HG02642 (cell line): ENCODE measurements around the gene ANKRD13A.
A peak's percentile ranks its signal among the peaks of the same experiment; 100 is the strongest.
"Not testable (repeated sequence)": the region's sequence is repeated elsewhere in the genome, so short reads cannot be mapped to it uniquely, and the experiment has no call there.

Experiments
- ATAC-seq: cut with Tn5 transposase; IDR thresholded peaks from one replicate; pipeline ENCODE4 v1.9.1; 2021; ENCODE audit warnings: mild to moderate bottlenecking; ENCODE audit not compliant: unreplicated experiment, poor library complexity

ANKRD13A gene

DNA sequence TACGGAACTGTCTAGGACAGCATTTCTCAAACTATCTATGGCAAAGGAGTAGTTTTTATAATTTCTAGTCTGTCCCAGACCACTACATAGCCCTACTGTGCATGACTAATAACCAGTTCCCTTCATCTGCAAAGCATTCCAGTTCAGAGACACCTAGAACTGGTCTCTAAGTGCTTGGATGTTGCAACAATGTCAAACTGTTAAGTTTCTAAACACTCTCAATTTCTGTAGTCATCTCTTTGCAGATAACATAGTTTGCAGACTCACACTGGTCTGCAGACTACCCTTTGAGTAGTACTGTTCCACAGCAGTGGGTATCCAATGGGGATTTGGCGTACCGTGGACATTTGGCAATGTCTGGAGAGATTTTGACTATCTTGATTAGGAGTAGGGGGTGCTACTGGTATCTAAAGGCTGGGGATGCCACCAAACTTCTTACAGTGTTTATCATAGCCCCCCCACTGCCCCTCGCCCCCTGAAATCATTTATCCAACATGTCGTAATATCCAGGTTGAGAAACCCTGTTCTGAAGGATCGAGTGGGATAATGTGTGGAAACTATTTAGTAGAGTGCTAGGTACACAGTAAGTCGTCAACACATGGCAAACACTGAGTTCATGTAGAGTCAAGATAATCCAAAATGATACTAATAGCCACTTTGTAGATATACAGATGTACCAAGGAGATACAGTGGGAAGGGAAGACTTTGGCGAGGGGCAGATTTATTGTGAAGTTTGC, 47.4 kb downstream of the ANKRD13A start:
- no peak for ATAC-seq

DNA sequence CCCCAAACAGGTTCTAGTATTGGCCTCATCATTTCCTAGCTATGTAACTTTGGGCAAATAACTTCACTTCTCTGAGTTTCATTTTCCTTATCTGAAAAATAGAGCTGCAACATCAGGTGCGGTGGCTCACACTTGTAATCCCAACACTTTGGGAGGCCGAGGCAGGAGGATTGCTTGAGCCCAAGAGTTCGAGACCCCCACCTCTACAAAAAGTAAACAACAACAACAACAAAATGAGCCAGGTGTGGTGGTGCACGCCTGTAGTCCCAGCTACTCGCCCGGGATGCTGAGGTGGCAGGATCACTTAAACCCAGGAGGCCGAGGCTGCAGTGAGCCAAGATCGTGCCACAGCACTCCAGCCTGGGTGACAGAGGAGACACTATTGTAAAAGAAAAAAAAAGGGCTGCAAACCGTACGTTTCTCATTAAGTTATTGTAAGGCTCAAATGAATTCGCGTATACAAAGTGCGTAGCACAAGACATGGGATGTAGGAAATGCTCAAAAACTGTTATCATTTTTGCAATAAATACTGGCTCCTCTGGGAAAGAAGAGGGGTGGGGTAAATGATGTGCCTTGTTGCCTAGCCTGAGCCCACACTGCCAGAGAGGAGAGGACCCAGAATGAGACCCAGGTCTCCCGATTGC, 48.2 kb downstream of the ANKRD13A start:
- no peak for ATAC-seq

DNA sequence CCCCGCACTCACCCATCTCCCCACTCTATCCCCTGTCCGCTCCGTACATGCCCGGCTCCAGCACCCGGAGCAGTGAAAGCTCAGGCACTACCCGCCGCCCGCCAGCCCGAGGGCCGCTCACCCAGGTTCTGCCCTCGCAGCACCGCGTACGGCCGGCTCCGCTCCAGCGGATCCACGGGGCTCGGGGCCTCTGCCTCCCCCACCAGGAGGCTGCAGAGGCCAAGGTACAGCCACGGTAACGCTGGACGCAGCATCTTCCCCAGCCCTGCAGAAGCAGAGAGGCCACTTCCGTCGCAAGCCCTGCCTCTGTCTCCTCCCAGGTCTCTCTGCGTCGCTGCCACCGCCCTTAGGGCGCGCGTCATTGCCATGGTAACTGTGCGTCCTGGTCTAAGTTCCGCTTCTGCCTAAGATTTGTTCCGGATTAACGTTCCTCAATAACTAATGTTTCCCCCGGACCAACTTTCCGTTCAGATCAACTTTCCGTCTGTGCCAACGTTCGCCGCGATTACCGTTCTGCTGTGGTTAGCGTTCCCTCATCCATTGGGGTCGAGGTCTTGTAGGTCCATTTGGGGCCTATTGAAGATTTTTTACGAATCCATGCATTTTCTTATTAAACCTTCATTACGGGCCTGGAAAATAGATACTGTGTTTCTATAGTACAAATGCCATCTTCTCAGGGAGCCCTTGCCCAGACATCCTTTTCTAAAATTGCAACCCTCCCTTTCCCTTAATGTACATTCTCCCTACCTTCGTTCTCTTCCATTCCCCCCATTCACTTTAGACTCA, 49.2 kb downstream of the ANKRD13A start, which contains the start of gene C12orf76:
C12orf76 (minus strand) TSS at position 281 of the 786 bp plus-strand sequence; CDS start at position 254, 27 bp downstream.
- ATAC-seq = peak; percentile 98

- not testable (repeated sequence) for ATAC-seq
Observed at GRCh38 chr12:110049034-110049433, 49.8 kb downstream of the ANKRD13A start.

- ATAC-seq = not testable (repeated sequence)
Observed at GRCh38 chr12:110049666-110050065, 50.4 kb downstream of the ANKRD13A start.

DNA sequence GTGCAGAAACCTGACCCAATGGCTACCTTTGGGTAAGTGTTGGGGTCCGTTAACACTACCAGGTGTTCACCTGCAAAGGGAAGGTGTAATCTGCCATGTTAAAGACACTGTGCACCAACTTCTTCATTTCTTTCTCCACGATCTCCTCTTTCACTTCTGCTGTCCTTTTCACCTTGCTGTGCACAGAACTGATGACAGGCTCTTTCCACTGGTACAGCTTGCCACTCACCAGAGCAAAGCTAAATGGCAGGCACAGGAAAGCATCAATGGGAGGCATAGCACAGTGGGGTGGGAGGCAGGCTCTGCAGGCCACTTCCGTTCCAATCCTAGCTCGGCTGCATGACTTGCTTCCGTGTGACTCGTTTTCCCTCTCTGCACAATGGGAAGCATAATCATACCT, 51.7 kb downstream of the ANKRD13A start:
- no peak for ATAC-seq

GRCh38 chr12:110055375-110056352, 56.4 kb downstream of the ANKRD13A start:
- ATAC-seq = not testable (repeated sequence)

DNA sequence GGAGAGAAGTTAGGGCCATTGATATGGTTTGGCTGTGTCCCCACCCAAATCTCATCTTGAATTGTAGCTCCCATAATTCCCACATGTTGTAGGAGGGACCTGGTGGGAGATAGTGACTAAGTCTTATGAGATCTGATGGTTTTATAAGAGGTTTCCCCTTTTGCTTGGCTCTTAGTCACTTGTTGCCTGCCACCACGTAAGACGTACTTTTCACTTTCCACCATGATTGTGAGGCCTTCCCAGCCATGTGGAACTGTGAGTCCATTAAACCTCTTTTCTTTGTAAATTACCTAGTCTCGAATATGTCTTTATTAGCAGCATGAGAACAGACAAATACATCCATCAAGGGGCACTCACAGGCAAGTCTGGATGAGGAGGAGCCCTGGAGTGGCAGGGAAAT, 57.4 kb downstream of the ANKRD13A start:
- not testable (repeated sequence) for ATAC-seq

DNA sequence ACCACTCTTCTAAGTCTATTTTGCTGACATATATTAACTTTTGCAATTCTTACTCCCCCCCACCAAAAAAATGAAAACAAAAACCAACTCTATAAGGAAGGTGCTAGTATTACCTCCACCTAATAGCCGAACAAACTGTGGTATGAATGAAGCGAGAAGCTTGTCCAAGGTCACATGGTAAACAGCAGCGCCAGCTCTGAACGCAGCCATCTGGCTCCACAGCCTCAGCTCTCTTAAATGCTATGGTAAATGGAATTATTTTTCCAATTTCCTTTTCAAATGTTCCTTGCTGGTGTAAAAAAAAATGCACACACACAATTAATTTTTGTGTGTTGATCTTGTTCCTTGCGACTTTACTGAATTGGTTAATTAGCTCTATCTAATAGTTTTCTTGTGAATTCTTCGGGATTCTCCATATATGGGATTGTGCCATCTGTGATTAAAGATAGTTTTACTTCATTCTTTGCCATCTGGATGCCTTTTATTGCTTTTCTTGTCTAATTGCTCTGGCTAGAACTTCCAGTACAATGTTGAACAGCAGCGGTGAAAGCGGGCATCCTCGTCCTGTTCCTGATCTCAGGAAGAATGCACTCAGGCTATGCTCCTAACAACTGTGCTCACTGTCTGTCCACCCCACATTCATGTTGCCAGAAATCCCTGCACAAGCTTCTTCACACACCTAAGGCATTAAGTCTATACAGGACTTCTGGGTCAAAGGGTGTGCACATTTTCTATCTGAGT, 59.8 kb downstream of the ANKRD13A start:
- ATAC-seq = no peak

GRCh38 chr12:110059651-110060000, 60.4 kb downstream of the ANKRD13A start:
- ATAC-seq = no peak

DNA sequence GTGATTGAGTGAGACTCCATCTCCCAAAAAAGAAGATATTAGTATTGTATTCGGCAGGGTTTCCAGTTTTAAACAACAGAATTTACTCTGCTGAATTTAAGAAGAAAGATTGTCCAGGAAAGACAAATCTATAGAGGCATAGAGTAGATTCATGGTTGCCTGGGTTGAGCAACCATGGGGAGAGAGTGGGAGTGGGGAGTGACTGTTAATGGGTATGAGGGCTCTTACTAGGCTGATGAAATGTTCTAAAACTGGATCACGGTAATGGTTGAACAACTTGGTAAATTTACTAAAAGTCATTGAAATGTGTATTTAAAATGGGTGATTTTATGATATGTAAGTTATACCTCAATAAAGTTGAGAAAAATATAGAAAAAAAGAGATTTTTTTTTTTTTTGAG, 63.0 kb downstream of the ANKRD13A start:
- no peak for ATAC-seq

GRCh38 chr12:110065540-110065939, 66.3 kb downstream of the ANKRD13A start:
- no peak for ATAC-seq

- ATAC-seq = no peak
Observed at GRCh38 chr12:110067531-110067930, 68.3 kb downstream of the ANKRD13A start.

GRCh38 chr12:110068115-110068514, 68.9 kb downstream of the ANKRD13A start:
- not testable (repeated sequence) for ATAC-seq

DNA sequence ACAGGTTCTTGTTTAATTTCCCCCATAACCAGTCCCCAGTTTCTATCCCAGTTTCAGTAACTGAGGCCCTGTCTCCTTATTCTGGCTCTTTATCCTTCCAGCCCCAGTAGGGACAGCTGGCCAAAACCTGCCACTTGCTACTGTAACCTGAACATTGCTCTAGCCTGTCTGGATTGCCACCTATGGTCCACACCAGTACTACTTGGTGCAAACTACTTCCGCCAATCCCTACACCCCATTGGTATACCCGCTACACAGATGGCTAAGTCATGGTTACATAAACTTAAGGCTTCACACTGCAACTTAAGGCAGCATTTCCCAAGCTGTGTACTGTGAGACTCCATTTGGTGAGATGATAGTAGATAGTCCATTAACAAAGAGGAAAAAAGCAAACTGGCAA, 69.4 kb downstream of the ANKRD13A start:
- no peak for ATAC-seq

DNA sequence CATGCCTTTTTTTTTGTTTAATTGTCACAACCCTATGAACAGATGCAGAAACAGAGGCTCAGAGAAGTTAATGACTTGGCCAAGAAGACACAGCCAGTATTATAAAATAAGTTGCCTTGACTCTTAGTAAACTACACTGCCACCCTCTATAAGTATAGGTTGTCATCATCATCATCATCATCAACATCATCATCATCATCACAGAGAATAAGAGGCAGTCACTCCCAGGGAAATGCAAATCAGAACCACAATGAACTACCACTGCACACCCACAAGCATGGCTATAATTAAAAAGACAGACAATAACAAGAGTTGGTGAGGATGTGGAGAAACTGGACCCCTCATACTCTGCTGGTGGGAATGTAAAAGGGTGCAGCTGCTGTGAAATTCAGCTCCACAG, 72.3 kb downstream of the ANKRD13A start:
- no peak for ATAC-seq

- no peak for ATAC-seq
Observed at GRCh38 chr12:110071967-110072366, 72.7 kb downstream of the ANKRD13A start.

DNA sequence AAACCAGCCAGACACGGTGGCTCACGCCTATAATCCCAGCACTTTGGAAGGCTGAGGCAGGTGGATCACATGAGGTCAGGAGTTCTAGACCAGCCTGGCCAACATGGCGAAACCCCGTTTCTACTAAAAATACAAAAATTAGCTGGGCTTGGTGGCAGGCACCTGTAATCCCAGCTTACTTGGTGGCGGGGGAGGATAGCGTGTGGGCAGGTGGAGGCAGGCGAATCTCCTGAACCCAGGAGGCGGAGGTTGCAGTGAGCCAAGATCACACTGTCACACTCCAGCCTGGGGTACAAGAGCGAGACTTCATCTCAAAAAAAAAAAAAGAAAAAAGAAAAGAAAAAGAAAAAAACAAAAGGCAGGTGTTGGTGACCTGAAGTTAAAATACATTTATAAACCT, 73.4 kb downstream of the ANKRD13A start:
- ATAC-seq = not testable (repeated sequence)
